KG1 (cell line): Measurements from ENCODE around the gene RASGRP4.
A peak's percentile ranks its signal among the peaks of the same experiment; 100 is the strongest.
"Not testable (repeated sequence)": the region's sequence is repeated elsewhere in the genome, so short reads cannot be mapped to it uniquely, and the experiment has no call there.

Source experiments
- DNase-seq: peaks from one replicate; lab custom pipeline; 2025; lab: John Stamatoyannopoulos, UW

The RASGRP4 gene, protein sequence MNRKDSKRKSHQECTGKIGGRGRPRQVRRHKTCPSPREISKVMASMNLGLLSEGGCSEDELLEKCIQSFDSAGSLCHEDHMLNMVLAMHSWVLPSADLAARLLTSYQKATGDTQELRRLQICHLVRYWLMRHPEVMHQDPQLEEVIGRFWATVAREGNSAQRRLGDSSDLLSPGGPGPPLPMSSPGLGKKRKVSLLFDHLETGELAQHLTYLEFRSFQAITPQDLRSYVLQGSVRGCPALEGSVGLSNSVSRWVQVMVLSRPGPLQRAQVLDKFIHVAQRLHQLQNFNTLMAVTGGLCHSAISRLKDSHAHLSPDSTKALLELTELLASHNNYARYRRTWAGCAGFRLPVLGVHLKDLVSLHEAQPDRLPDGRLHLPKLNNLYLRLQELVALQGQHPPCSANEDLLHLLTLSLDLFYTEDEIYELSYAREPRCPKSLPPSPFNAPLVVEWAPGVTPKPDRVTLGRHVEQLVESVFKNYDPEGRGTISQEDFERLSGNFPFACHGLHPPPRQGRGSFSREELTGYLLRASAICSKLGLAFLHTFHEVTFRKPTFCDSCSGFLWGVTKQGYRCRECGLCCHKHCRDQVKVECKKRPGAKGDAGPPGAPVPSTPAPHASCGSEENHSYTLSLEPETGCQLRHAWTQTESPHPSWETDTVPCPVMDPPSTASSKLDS

DNA sequence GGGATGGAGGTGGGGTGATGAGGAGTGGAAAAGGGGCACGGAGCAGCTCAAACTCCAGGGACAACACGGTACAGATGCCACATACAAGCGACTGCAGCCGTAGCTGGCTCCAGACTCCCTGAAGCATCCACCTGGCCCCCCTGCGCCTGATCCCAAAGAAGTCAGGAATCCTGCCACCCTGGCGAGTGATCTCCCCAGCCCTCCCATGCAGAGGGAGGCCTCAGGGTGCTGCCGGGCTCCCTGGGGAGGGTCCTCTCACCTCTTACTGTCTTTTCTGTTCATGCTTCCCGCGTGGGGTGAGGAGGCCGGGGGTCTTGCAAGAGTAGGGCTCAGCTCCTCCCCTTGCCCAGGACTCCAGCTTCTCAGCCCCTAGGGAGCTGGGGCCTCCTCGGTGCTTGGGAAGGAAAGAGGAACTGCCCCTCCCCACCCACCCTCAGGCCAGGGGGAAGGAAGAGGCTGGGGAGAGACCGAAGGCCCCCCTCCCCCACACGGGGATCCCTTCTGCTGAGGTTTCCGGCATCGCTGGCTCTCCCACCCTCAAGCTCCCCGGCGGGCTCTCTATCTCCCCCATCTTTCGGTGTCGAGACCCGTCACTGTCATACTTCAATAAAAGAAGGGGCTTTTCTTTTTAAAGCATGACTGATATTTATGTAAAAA, at the start of gene RASGRP4:
Gene RASGRP4 (minus strand): TSS at position 410 of the 657 bp plus-strand sequence. CDS start 128 bp downstream, at position 282.
- DNase-seq, result peak; percentile 62

DNA sequence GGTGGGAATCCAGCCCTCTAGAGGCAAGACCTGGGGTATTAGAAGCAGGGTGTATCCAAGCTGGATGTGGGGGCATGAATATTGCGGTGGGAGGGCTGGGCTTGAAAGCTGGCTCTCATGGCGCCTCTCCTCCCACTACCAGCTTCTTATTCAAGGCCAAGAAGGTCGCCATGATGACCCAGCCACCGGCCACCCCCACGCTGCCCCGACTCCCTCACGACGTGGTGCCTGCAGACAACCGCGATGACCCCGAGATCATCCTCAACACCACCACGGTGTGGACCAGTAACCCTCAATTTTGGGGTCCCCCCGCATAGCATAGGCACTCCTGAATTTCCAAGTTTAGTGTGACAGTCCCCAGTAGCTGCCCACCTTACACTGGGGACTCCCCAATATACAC, 49.2 kb upstream of the RASGRP4 start:
- no peak for DNase-seq

DNA sequence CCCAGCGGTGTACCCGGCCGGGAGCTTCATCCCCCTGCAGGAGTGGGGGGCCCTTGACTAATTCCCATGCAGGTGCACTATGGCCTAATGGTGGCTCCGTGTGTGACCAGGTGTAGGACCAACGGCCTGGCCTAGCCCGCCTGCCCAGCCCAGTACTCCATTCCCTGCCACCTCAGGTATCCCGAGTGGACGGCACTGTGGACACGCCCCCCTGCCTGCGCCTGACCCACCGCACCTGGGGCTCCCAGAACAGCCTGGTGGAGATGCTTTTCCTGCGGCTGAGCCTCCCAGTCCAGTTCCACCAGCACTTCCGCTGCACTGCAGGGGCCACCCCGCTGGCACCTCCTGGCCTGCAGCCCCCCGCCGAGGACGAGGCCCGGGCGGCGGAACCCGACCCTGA, 47.2 kb upstream of the RASGRP4 start:
- DNase-seq, result no peak

DNA sequence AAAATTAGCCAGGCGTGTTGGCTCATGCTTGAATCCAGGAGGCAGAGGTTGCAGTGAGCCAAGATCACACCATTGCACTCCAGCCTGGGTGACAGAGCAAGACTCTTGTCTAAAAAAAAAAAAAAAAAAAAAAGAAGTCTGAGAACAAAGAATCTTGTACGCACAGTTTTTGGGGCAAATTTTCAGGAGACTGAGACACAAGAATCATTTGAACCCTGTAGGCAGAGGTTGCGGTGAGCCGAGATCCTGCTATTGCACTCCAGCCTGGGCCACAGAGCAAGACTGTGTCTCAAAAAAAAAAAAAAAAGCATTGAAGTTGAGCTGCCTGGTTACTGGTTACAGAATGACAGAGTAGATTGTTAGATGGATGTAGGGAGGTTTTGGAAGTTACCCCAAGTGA, 46.7 kb upstream of the RASGRP4 start:
- not testable (repeated sequence) for DNase-seq

DNA sequence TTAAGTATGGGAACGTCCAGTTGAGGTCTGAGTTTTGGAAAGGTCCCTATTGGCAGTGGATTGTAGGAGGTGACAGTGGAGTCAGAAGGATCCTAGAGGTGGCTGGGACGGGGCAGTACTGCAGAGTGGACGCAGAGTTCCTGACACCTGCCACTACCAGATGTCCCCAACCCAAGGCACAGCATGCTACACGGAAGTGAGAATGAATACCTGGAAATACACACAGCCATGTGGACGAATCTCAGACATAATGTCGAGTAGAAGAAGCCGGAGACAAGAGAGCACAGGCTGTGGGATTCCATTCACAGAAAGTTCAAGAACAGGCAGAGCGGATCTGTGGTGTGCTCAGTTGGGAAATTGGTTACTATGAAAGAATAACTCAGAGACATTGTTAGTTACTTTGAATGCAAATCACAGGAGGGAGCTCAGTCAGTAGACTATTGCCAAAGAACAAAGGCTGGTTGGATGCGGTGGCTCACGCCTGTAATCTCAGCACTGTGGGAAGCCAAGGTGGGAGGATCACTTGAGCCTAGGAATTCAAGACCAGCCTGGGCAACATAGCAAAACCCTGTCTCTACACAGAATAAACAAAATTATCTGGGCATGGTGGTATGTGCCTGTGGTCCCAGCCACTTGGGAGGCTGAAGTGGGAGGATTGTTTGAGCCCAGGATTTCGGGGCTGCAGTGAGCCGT, 44.9 kb upstream of the RASGRP4 start:
- DNase-seq, result no peak

DNA sequence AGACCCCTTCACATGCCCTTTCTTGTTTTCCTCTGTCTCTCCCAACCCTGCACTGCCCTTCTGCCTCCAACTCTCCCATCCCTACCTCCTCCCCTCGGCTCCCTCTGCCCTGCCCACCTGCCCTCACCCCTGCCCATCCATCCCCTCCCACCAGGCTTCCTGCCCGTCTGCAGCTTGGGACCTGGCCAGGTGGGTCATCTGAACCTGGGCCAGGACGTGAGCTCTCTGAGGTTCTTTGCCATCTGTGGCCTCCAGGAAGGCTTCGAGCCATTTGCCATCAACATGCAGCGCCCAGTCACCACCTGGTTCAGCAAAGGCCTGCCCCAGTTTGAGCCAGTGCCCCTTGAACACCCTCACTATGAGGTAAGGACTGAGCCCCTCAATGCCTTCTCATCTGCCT, 43.1 kb upstream of the RASGRP4 start:
- no peak for DNase-seq

DNA sequence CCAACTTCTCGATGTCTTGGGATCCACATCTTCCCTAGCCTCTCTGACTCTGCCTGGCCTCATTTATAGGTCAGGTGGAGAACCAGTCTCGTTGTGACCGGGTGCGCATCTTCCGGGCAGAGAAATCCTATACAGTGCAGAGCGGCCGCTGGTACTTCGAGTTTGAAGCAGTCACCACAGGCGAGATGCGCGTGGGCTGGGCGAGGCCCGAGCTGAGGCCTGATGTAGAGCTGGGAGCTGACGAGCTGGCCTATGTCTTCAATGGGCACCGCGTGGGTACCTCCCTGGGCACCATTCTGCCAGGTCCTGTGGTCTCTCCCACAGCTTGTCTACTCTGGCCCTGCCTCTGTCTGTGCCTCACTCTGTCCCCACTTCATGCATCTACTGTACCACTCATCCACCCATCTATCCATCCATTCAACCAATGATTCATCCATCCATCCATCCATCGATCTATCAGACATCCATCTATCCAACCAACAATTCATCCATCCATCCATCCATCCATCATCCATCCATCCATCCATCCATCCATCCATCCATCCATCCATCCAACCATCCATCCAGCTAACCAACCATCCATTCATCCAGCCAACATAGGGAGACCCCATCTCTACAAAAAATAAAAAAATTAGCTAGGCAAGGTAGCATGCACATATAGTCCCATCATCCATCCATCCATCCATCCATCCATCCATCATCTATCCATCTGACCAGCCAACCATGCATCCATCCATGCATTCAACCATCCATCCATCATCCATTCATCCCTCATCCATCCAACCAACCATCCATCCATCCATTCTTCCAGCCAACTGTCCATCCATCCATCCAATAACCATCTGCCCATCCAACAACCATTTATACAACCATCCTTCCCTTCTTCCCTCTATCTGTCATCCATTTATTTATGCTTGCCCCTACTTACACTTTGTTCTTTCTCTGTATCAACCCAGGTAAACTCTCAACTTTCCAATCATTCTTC, 41.8 kb upstream of the RASGRP4 start:
- DNase-seq, result no peak

DNA sequence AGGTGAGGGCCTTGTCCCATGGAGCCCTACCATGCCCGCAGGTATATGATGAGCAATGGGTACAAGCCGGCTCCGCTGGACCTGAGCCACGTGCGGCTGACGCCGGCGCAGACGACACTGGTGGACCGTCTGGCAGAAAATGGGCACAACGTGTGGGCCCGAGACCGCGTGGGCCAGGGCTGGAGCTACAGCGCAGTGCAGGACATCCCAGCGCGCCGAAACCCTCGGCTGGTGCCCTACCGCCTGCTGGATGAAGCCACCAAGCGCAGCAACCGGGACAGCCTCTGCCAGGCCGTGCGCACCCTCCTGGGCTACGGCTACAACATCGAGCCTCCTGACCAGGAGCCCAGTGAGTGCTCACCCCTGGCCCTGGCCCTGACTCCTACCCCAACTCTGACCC, 40.0 kb upstream of the RASGRP4 start:
- DNase-seq, result no peak

DNA sequence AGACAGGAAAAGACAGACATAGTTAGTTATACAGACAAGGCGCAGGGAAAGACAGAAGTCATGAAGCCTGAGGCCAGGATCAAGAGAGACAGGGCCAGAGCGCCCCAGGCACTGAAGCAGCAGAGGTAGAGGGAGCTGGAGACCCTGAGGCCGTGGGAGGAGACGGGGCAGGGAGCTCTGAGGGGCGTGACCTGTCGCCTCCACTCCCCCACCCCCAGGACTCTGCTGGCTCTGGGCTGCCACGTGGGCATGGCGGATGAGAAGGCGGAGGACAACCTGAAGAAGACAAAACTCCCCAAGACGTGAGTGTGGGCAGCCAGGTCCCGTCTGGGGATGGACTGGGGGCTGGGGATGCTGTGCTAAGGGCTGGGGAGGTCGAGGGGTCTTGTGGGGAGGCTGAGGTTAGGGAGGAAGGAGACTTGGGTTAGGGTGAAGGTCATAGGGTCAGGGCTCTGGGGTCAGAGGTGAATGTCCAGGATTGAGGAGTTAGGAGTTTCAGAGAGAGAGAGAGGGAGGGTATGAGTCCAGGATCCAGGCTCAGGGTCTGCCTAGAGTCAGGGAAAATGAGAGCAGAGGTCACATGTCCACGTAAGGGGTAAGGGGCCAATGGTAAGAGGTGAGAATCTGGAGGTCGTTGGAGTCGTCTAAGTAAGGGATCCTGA, 38.5 kb upstream of the RASGRP4 start:
- DNase-seq, result no peak

DNA sequence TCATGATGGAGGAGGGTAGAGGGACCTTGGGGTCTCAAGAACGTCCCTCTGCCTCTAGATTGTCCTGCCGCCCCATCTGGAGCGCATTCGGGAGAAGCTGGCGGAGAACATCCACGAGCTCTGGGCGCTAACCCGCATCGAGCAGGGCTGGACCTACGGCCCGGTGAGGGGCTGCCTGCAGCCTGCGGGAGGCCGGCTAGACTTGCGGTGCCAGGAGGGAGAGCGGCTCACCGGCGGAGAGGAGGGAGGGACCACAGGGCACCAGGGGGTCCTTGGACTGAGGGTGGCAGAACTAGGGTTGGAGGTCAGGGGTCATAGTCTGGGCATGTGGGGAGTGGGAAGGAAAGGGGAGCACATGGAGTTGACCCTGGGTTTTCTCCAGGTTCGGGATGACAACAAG, 37.3 kb upstream of the RASGRP4 start:
- no peak for DNase-seq

DNA sequence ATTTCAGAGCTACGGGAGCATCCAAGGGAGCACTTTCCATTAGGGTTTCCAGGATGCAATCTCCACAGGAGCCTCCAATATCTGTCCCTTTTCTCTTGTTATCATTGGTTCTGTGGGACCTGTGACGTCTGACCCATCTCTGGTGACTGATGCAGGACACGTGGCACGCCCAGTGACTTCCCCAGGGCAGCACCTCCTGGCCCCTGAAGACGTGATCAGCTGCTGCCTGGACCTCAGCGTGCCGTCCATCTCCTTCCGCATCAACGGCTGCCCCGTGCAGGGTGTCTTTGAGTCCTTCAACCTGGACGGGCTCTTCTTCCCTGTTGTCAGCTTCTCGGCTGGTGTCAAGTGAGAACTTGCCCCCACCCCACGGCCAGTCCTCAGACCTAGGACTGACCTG, 33.0 kb upstream of the RASGRP4 start:
- DNase-seq, result no peak

DNA sequence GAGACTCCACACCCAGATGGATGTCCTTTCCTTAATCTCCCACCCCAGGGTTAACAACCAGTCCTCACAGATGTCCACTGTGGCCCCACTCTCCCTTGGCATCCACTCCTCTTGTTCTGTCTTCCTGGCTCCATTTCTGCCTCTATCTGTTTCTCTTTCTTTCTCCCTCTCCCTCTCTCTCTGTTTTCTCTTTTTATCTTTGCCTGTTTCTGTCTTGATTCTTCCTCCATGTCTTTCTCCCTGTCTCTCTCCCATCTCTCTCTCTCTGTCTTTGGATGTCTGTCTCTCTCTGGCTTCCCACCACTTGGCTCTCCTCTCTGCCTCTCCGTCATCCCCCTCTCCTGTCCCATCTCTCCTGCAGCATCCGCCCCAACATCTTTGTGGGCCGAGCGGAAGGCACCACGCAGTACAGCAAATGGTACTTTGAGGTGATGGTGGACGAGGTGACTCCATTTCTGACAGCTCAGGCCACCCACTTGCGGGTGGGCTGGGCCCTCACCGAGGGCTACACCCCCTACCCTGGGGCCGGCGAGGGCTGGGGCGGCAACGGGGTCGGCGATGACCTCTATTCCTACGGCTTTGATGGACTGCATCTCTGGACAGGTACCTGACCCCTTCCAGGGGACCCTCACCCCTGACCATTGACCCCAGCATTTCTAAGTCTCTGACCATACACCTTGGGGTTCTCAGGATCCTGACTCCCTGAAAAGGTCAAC, 31.8 kb upstream of the RASGRP4 start:
- DNase-seq, result no peak

DNA sequence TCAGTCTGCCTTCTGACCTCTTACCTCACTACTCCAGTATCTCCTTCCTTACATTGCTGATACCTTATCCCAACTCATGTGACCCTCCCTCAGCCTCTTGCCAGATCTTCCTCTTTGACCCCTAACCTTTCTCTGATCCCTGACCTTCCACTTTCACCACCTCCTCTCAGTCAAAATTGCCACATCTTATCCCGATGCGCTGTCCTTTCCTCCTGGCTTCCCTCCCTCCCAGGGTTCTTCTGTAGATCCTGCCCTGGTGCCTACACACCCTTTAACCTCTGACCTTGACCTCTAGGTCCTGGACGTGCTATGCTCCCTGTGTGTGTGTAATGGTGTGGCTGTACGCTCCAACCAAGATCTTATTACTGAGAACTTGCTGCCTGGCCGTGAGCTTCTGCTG, 31.2 kb upstream of the RASGRP4 start:
- no peak for DNase-seq

DNA sequence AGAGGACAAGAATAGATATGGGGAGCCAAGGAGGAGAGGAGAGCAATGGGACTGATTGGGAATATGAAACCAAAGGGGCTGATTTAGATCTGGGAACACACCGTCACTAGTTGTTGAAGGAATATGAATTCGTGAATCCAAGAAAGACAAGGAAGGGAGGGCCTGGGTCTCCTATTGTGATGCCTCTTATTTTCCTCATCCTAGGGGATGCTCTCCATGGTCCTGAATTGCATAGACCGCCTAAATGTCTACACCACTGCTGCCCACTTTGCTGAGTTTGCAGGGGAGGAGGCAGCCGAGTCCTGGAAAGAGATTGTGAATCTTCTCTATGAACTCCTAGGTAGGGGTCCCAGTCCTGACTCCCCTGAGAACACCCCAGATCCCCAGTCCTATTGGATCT, 29.0 kb upstream of the RASGRP4 start:
- DNase-seq, result no peak

DNA sequence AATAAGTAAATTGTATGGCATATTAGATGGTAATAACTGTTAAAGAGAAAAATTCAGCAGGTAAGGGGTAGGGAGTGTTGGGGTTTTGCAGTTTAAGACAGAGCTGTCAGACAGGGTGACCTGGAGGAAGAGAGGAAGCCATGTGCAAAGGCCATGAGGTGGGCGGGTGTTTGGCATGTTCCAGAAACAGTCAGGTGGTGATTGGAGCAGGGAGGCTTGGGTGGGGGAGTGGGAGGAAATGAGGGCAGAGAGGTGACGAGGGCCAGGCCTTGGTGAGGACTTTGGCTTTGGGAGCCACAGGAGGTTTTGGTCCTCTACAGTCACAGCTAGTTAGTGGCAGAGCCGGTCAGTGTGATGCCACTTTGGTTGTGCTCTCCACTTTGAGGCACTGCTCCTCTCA, 27.6 kb upstream of the RASGRP4 start:
- DNase-seq, result no peak

DNA sequence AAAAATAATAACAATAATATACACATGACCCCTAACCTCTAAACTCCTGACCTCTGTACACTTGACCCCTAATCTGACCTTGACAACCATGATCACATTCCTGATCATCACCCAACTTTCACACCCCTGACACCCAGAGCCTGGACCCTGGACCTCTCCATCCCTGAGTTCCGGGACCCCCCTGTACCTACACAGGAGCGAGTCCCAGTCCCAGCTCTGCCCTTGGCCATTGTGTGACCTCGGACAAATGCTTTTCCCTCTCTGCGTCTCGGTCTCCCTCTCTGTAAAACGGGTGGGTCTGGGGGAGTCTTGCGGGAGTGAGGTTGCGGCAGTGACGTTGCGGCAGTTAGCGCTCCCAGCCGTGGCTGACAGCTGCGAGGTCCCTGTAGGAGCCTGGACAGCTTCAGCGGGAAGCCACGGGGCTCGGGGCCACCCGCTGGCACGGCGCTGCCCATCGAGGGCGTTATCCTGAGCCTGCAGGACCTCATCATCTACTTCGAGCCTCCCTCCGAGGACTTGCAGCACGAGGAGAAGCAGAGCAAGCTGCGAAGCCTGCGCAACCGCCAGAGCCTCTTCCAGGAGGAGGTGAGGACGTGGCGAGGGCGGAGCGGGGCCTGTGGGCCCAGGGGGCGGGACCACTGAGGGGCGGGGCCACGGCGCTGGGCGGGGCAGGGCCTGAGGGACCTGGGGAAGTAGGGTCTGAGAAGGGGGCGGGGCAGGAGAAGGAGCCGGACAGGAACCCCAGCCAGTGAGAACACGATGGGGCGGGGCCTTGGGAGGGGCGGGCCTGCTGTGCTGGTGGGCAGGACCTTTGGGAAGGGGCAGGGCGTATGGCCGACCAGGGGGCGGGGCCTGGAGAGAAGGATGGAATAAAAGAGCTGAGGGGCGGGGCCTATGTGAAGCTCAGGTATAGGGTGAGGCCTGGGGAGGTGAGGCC, 26.7 kb upstream of the RASGRP4 start:
- no peak for DNase-seq

DNA sequence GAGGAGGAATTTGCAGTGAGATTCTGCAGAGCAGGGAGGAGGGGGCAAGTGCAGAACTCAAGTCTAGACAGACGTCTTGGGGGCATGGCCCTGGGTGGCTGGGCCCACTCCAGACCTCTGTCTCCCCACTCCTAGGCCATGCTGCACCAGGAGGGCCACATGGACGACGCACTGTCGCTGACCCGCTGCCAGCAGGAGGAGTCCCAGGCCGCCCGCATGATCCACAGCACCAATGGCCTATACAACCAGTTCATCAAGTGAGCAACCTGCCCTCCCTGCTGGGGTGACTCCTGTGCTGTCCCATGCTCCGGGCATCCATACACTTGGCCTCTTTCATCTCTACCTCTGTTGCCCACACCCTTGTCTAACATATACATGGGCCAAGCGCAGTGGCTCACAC, 25.6 kb upstream of the RASGRP4 start:
- no peak for DNase-seq

DNA sequence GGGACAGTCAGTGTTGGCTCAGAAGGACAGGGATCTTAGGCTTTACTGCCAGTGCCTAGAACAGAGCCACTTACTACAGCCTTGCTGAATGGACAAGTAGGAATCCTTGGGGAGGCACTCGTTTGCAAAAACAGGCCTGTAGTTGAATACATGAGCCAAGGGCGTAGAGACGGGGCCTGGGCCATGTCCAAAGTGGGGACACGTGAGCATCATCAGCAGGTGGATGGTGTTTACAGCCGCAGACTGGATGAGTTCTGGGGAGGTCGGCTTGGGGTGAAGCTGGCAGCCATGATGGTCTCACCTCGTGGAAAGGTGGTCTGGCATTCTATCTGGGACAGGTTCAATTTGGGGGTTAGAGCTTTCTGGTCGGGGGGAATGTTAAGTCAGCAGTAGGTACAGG, 25.0 kb upstream of the RASGRP4 start:
- DNase-seq, result no peak

DNA sequence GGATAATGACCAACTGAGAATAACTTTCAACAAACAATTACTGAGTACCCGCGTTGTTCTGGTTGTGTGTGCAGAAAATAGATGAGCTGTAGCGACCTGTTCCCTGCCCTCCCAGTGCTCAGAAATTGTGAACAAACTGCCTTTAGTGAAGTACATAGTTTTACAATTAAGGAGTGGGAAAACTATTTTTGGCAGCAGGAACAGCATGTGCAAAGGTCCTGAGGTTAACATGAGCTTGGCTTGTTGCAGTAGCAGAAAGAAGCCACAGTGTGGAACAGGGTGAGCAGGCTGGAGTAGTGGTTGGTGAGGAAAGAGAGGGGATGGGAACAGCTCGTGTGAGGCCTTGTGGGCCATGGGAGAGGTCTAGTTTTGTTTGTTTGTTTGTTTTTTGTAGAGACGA, 23.5 kb upstream of the RASGRP4 start:
- DNase-seq, result no peak
